Measurements from ENCODE around the gene EXT2. TPM values are rescaled to one million over a fixed set of nuclear protein-coding genes. Genes with fewer than 3 reads are reported as not detected.

Gene EXT2
- total RNA-seq, 4 donors from 2014 or later, result 56.9 to 152 (median 128) TPM

DNA sequence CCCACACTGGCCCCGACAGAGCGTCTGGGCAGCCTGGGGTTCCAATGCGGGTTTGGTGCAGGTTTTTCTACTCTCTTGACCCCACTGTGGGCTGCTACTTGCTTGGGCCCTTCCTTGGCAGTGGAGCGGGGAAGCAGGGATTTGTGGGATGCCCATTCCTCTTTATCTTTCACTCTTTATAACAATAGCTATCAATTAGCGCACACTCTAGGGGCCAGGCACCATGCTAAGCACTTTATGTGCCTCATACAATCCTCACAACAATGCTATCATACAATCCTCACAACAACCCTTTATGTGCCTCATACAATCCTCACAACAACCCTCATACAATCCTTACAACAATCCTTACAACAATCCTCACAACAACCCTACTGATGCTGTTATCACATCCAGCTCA, 16.7 kb upstream of the EXT2 start:
- Histone ChIP-seq H3K27me3 (no peaks in the 10 kb centered on the region), H3K36me3 (peaks cover 0 to 25% (median 0%) of the 10 kb centered on the region in 3 donors), H3K27ac (no peak overlapping the region), H3K4me3 (no peak overlapping the region), H3K4me1 (no peaks in the 10 kb centered on the region), H3K9me3 (no peaks in the 10 kb centered on the region)
- no peak for DNase-seq
- TF ChIP-seq POLR2A (IDR thresholded peaks at IDR 0.05) (no peak), CTCF (IDR thresholded peaks at IDR 0.05) (no peak)

GRCh38 chr11:44079376-44079775, 16.1 kb upstream of the EXT2 start:
- Histone ChIP-seq H3K36me3 (peaks cover 0 to 24% (median 0%) of the 10 kb centered on the region in 3 donors), H3K9me3 (no peaks in the 10 kb centered on the region), H3K4me3 (no peak overlapping the region), H3K27ac (no peak overlapping the region), H3K4me1 (no peaks in the 10 kb centered on the region), H3K27me3 (no peaks in the 10 kb centered on the region)
- TF ChIP-seq POLR2A (IDR thresholded peaks at IDR 0.05), result no peak
- TF ChIP-seq CTCF (IDR thresholded peaks at IDR 0.05), result no peak
- DNase-seq, result no peak

GRCh38 chr11:44080951-44081350, 14.5 kb upstream of the EXT2 start:
- Histone ChIP-seq H3K27me3 (no peaks in the 10 kb centered on the region), H3K36me3 (peaks cover 0 to 13% (median 0%) of the 10 kb centered on the region in 3 donors), H3K4me3 (no peak overlapping the region), H3K4me1 (no peaks in the 10 kb centered on the region), H3K27ac (no peak overlapping the region), H3K9me3 (no peaks in the 10 kb centered on the region)
- TF ChIP-seq POLR2A (IDR thresholded peaks at IDR 0.05) (no peak), CTCF (IDR thresholded peaks at IDR 0.05) (no peak)
- DNase-seq, result no peak

- Histone ChIP-seq H3K27ac (no peak overlapping the region), H3K4me1 (no peaks in the 10 kb centered on the region), H3K36me3 (peaks cover 0 to 11% (median 0%) of the 10 kb centered on the region in 3 donors), H3K27me3 (no peaks in the 10 kb centered on the region), H3K4me3 (no peak overlapping the region), H3K9me3 (no peaks in the 10 kb centered on the region)
- no peak for DNase-seq
- TF ChIP-seq CTCF (IDR thresholded peaks at IDR 0.05) (no peak), POLR2A (IDR thresholded peaks at IDR 0.05) (no peak)
These were observed 12.8 kb upstream of the EXT2 start for GRCh38 chr11:44082645-44083044.

- Histone ChIP-seq H3K4me3 (no peak overlapping the region), H3K9me3 (no peaks in the 10 kb centered on the region), H3K27me3 (no peaks in the 10 kb centered on the region), H3K36me3 (peaks cover 0 to 7% (median 0%) of the 10 kb centered on the region in 3 donors), H3K27ac (no peak overlapping the region), H3K4me1 (no peaks in the 10 kb centered on the region)
- no peak for DNase-seq
- TF ChIP-seq CTCF (IDR thresholded peaks at IDR 0.05), result no peak
- TF ChIP-seq POLR2A (IDR thresholded peaks at IDR 0.05), result no peak
These were observed 12.0 kb upstream of the EXT2 start for GRCh38 chr11:44083433-44083832.

DNA sequence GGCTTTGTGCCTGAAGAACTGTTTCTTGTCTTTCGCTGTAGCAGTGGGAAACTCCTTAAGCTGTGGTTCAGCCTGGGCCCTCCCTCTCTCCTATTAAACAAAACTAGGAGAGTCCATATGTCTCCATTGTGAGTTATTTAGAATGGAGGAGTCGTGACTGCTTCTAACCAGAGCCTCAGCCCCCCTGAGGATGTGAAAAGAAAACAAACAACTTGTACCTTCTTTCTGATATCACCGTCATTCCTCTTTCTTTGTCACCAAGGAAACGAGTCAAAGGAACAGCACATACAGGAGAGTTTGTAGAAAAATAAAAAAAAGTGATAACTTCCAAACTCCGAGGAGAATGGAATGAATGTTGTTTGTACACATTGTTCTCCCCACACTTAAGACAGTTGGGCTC, 11.6 kb upstream of the EXT2 start:
- TF ChIP-seq POLR2A (IDR thresholded peaks at IDR 0.05), result no peak
- no peak for TF ChIP-seq CTCF (IDR thresholded peaks at IDR 0.05)
- H3K27ac ChIP-seq, result no peak overlapping the region
- peaks cover 0 to 3% (median 0%) of the 10 kb centered on the region in 3 donors for H3K36me3 ChIP-seq
- H3K4me3 ChIP-seq, result no peak overlapping the region
- H3K4me1 ChIP-seq, result no peaks in the 10 kb centered on the region
- DNase-seq, result no peak
- no peaks in the 10 kb centered on the region for H3K27me3 ChIP-seq
- H3K9me3 ChIP-seq, result no peaks in the 10 kb centered on the region
